Measurements from ENCODE around the gene RMRP.

GRCh38 chr9:35706951-35707350, 49.1 kb upstream of the RMRP start:
- TF ChIP-seq POLR2AphosphoS5 (IDR thresholded peaks at IDR 0.05; ENCODE audit: borderline replicate concordance, low read depth, low read length) (no peak), FOXP2 (optimal IDR thresholded peaks at IDR 0.05; ENCODE audit: control extremely low read depth, extremely low read length, insufficient read depth) (no peak)

Measured in SK-N-MC (cell line).